ENCODE results near the gene ARID5A. TPM values are rescaled to one million over a fixed set of nuclear protein-coding genes. Genes with fewer than 3 reads are reported as not detected.

Gene ARID5A
- total RNA-seq, 1 donor, result 9.5 TPM

DNA sequence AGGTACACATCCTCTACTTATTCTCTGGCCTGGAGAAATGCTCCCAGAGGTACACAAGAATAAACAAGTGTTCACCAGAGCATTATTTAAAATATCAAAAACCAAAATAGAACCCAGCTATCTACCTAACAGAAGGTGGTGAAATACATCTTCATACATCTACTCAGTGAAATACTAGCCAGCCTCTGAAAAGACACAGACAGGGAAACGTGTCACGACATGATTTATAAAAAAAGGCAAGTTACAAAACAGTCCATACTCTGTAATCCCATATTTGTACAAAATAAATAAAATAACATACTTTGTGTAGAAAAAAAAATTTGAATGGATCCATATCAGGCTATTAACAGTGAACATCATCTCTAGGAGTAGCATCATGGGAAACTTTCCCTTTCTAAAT is 63.4 kb downstream of the ARID5A start:
- TF ChIP-seq, protein P1, sequence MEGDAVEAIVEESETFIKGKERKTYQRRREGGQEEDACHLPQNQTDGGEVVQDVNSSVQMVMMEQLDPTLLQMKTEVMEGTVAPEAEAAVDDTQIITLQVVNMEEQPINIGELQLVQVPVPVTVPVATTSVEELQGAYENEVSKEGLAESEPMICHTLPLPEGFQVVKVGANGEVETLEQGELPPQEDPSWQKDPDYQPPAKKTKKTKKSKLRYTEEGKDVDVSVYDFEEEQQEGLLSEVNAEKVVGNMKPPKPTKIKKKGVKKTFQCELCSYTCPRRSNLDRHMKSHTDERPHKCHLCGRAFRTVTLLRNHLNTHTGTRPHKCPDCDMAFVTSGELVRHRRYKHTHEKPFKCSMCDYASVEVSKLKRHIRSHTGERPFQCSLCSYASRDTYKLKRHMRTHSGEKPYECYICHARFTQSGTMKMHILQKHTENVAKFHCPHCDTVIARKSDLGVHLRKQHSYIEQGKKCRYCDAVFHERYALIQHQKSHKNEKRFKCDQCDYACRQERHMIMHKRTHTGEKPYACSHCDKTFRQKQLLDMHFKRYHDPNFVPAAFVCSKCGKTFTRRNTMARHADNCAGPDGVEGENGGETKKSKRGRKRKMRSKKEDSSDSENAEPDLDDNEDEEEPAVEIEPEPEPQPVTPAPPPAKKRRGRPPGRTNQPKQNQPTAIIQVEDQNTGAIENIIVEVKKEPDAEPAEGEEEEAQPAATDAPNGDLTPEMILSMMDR (IDR thresholded peaks at IDR 0.05; ENCODE audit: insufficient read depth, low read depth, low read length), result no peak
- DNase-seq (ENCODE audit: low read depth), result no peak
- no peak overlapping the region for H3K4me3 ChIP-seq (ENCODE audit: low read depth, low read length)

DNA sequence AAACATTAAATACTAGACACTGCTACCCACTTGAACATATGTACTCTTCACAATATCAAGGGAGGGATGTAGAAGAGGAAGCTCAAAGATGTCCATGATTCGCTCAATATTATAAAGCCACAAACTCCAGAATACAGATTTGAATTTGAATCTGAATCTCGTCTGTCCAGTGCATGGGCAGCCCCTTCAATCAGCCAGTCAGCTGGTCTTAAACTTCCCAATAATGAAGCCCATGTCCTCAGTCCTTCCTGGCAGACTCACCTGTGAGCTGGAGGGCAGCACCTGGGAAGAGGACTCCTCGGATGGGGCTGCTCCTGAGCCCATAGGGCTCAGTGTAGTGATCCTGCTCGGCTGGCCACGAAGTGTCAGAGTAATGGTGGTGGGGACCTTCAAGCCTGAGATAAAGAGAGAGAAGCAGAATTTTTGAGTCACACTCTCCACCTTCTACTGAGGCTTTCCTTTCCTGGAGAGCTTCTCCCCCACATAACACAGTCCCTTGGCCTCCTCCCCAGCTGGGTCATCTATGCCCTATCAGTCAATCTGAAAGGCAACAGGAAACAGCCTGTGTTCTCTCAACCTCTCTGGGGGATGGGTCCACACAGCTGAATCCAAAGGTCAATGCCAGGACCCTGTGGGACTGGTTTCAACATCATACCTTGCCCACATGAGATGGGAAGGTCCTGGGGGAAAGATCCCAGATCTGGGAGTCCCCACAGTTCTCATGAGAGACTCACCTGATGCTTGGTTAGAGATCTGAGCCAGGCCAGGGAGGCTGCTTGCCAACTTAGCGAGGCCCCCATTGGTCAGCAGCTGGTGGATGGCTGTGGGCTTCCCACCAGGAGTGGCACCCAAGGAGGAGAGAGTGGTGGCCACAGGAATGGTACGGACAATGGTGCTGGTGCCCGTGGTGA is 65.1 kb downstream of the ARID5A start:
- TF ChIP-seq, protein P1 (IDR thresholded peaks at IDR 0.05; ENCODE audit: insufficient read depth, low read depth, low read length), result no peak
- H3K4me3 ChIP-seq (ENCODE audit: low read depth, low read length), result no peak overlapping the region
- DNase-seq (ENCODE audit: low read depth), result no peak

Other genes starting within 250 kb of the ARID5A start
- gene SNRNP200, start 231.2 kb upstream of the ARID5A start, total RNA-seq, result 39.6 and 39.7 TPM in 2 replicates
- 3.2 and 5.2 TPM in 2 replicates for gene ITPRIPL1, start 211.4 kb upstream of the ARID5A start, total RNA-seq
- 7.4 and 13.0 TPM in 2 replicates for gene NCAPH, start 201.0 kb upstream of the ARID5A start, total RNA-seq
- not detected in 2 replicates for gene NEURL3, start 31.4 kb upstream of the ARID5A start, total RNA-seq
- 35.4 and 37.4 TPM in 2 replicates for gene KANSL3, start 101.6 kb downstream of the ARID5A start, total RNA-seq
- gene FER1L5, start 106.0 kb downstream of the ARID5A start, total RNA-seq, result 0.64 and 0.86 TPM in 2 replicates
- gene LMAN2L, start 203.3 kb downstream of the ARID5A start, total RNA-seq, result 15.1 and 31.1 TPM in 2 replicates
- gene CNNM4, start 224.2 kb downstream of the ARID5A start, total RNA-seq, result 3.9 and 5.6 TPM in 2 replicates